HG03135 (cell line): ENCODE data around the gene SEC16A.

Source experiments
- ATAC-seq: cut with Tn5 transposase; IDR thresholded peaks from one replicate; pipeline ENCODE4 v1.9.1; 2021; ENCODE audit warnings: mild to moderate bottlenecking, moderate library complexity; ENCODE audit not compliant: unreplicated experiment

SEC16A gene

DNA sequence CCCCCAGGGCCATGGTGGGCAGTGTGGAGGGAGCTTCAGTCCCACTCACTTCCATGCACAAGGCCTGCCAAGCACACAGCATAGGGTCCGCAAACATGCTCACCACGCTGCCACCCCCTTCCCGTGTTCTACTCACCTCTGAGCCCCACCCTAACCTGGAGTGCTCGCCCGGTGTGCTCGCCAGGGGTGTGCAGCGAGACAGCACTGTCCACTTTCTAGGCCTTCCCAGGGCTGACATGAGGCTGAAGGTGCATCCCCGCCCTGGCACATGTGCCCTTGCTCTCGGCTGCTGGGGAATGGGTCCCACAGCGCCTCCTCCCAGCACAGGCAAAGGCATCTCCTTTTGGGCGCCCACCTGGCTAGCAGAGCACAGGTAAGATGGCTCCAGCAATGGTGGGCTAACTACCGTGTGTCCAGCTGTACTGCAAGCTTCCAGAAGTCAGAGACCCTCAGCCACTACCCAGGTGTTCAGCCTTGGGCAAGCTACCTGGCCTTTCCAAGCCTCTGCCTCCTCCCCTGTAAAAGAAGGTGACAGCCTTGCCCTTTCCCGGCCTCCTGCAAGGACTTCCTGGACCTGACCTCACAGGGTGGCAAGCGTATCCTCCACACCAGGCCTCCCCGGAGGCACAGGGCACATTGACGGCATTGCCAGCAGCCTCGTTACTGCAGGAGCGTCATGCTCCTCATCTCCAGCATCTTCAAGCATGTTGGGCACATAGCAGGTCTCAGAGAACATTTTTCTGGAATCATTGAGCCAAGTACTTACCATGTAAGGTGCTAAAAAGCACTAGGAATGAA lies 4.2 kb upstream of the SEC16A start:
- ATAC-seq, result no peak

DNA sequence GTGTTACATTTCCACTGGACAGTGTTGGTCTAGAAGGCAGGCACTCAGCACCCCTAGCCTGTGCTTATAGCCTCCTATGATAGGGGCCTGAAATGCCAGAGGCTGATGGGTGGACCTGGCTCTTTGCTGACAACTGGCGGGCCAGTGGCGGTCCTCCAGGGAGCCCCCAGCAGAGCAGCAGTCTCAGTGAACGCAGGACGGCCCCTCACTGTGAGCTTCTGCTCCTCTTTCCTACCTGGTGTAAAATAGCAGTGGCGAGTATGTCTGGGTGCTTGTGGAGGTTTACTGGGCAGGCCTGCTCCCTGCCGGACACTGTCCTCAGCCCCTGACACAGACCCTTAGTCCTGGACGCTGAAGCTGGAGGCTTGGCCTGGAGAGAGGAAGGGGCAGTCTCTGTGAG lies 3.3 kb upstream of the SEC16A start:
- ATAC-seq, result no peak

DNA sequence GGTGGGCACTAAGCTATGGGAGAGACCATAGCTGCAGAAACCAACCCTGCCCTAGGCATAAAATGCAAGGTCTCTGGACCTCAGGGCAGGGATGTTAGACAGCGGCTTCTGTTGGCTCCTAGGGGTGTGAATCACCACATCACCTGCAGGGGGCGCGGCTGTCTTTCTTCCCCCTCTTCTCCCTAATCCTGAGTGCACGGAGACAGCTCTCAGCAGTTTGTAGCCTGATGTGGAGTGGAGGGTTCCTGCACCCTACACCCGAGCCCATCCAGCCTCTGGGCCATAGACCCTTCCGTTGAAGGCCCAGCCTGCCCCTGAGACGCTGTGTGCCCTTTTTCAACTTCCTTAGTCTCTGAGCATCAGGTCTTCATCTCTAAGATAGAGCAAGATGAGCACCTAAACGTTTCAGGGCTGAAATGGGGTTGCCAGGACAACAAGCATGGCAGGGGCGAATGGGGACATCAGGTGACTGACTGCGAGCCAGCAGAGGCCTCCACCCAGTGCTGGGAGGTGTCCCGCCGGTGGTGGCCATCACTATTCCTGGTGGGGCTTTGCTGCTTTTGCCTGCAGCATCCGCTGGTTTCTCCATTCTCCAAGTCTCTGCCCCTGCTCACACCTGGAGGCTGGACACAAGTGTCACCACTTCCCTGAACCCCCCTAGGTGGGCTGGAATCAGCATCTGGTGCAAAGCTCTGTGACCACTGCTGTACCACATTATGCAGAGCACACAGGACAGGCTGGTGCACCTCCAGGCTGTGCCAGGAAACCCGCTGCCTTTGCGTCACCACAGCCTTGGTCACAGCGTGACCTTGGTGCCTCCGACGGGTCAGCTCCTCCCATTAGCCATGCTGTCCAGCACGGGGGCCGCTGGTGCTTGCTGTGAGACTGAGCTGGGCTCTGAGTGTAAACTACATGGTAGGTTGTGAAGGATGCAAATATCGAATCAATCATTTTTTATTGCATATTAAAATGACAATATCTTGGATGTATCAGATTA lies 2.5 kb upstream of the SEC16A start:
- ATAC-seq, result no peak

DNA sequence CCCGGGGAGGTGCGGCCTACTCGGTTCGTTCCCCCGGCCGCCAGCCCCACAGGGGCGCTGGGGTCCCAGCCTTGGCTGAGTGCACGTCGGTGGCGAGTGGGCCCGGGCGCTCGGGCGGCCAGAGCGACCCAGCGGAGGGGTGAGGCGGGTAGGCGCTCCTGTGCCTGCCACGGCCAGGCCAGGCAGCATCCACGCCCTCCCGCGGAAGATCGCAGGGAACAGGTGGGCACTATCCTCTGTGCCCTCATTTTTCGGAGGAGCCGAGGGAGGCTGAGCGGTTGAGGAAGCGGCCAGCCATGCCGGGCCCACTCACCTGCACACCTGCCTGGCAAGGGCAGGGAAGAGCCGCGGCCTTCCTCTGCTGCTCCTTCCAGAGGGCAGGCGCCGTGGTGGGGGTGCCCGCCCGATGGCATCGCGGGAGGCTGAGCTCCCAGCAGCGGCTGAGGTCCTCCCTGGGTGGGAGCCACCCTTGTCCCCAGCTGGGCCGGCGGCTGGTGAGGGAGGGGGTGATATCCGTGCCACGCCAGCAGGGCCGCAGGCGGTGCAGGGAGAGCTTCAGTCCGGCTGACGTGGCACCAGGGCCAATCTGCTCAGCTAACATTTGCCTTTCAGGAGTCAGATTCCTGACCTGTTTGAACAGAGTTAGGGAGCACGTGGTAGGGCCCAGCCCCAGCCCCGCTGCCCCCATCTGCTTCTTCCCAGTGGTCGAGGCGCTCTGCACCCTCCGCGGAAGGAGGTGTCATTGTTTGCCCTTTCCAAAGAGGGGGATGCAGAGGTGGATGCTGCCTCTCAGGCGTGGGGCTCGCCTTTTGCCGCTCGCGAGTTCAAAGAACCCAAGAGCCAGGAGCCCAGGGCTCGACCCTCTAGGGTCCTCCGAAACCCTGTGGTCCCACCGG lies 1.6 kb upstream of the SEC16A start:
- ATAC-seq, result peak; percentile 1

DNA sequence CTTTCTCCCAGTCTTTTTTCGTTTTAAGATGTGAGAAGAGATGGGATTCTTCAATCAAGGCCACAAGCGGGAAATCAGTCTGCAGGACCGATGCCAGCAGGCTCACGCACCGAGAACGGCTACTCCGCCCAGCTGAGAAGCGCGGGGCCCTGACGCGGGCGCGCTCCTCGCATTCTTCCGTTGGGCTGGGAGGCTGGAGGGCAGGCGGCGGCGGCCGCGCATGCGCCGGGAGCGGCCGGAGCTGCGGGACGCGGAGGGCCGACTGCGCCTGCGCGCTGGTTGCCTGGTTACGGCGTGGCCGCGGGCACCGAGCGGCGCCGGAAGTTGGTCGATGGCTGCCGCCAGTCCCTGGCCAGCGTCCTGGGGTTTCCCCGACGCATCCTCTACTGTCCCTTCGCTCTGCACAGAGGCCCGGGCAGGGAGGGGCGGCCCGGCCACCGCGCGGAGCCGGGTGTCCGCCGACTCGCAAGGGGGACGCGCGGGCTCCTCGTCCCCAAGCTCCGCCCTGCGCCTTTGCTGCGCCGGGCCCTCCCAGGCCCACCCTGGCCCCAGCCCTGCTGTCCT lies 831 bp upstream of the SEC16A start:
- peak; percentile 51 for ATAC-seq

DNA sequence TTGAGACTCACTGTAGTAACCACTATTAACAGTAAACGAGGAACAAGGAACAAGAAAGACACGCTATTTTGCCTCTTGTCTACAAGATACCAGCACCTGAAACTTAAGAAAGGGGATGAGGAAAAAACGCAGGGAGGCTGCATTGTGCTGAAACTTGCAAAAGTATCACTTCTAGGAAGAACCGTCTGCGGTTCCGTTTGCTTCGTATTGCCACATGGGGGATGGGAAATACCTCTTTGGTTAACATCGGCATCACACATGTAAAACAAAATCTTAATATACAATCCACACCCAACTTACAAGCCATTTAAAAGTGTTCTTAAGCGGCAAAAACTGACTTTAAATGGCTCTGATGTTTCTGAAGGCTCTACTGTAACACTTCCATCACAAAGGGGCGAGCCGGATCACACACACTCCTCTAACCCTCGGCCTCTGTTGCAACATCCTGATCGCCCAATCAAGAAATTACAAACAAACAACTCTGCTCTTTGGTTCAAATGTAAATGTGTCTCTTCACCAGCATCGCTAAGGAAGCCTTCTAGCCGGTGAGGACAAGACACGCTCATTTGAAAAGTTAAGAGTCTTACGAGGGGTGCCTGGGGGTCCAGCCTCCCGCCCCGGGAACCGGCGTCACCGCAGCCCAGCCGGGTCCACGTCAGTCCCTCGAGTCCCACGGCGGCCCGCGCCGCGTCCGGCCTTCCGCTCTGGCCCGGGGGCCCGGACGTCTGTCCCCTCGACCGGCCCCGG lies 621 bp downstream of the SEC16A start:
- ATAC-seq, result no peak

DNA sequence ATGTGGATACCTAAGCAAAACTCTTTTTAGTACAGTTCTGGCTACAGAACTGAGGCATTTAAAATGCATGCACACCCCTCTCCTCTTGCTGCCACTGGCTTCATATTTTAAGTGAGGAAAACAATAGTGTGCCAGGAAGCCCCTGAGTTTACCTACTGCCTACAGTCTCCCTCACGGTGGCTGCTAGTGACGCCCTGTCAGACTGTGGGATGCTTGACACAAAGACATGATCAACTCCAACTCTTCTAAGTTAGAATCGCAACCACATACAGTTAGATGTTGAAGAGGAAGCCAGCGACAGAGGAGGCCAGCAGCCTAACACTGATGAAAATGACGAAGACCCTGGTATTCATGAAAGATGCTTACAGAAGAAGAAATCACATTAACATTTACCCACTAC lies 1.3 kb downstream of the SEC16A start:
- ATAC-seq, result no peak

DNA sequence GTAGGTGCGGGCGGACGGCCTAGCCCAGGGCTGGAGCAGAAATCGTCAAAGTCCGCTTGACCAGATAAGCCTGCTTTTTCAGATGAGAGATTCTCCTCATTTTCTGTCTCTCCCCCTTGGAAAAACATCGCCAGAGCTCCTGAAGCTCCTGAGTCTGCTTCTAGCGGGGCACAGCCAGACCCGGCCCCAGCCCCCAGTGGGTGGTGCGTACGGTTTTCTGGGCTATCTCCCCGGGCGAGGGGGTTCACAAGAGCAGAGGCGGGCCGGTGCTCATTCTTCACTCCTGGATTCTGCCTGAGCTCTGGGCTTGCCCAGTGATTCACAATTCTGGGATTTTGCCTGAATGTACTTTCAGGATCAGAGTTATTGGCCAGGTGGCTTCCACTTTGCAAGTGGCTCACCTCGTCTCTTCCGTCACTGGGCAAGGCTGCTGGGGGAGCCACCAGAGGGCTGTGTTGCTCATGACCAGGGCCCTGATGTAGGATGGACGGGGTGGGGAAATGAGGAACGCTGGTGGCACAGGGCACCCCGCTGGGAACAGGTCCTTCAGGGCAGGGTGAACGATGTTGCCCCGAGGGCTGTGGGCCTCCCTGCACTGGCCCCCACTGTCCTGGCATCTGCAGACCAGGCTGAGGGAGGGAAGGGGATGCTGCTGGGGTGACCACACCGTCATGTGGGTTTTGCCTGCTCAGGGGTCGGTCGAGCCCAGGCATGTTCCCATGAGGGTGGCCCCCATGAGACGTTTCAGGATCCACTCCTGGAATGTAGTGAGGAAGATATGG lies 6.3 kb downstream of the SEC16A start:
- no peak for ATAC-seq

DNA sequence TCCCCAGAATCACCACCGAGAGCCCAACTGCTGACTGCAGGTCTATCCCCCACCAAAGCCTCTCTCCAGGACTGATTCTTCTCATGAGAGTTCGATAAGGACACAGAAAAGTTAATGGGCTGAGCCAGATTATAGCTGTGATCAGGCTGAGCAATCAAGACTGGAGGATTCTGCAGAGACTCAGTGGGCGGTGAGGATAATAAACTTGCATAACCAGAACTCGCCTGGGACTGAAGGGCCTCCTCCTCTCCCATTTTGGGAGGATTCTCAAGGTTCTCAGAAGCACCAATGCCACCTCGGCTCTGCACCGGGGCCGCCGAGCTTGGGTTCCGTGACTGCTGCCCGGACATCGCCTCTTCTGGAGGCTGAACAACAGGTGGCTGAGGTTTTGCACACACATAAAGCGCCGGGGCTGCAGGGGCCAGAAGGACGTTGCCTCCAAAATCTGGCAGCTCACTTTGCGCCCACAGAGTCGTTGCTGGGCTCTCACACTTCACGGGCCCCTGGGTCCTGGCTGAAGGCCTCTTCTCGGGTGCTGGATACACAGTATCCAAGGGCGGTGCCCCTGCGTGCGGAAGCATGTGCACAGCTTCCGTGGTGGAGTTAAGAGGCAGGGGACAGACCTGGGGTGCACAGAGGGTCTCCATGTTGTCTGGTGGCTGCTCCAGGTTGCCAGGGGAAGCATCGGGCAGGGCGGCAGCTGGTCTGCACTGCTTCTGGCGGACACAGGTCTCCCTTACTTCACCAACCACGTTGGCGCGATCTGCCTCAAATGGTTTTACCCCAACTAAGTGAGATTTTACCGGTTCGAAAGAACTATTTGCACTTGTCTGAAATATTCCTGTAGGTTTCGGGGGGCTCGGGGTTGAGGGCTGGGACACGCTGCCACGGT lies 7.6 kb downstream of the SEC16A start:
- ATAC-seq, result no peak

DNA sequence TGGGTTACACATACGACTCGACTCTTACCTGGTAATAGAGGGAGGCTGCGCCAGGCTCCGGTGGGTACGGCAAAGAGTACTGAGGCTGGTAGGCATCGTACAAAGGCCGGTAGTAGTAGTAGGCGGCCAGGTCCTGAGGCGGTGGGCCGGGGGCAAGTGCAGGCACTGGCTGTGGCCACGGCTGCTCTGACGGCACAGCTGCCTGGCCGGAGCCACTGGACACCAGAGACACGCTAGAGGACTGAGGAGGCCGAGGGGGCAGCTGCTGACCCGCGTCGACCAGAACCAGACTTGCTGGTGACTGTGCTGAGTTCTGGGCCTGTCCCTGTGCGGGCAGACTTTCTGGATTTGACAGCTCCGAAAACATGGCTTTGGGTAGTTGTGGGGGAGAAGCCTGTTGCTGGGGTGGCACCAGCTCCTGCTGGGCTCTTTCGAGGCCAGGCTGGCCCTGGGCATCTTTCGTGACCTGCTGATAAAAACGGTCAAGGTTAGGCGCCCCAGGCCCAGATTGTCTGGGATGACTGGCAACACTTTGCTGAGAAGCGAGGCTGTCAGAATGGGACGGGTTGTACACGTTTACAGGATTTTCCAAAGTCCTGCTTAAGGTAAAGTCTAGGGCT lies 8.7 kb downstream of the SEC16A start:
- ATAC-seq, result no peak

DNA sequence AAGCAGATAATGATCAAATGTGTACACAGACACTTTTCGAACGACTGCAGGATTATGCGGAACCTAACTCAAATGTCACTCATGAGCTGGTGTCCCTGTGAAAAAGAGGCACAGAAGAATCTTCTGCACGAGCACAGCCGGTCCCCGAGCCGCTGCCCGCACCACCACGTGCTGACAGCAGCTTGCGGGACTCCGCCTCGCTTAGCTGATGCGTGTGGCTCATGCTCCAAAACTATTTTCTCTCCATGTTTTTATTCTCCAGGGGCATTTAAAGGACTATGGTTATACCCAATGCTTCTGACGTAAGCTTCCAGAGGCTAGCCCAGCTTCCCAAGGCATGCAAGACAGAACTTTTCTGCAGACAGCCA lies 9.5 kb downstream of the SEC16A start:
- no peak for ATAC-seq

DNA sequence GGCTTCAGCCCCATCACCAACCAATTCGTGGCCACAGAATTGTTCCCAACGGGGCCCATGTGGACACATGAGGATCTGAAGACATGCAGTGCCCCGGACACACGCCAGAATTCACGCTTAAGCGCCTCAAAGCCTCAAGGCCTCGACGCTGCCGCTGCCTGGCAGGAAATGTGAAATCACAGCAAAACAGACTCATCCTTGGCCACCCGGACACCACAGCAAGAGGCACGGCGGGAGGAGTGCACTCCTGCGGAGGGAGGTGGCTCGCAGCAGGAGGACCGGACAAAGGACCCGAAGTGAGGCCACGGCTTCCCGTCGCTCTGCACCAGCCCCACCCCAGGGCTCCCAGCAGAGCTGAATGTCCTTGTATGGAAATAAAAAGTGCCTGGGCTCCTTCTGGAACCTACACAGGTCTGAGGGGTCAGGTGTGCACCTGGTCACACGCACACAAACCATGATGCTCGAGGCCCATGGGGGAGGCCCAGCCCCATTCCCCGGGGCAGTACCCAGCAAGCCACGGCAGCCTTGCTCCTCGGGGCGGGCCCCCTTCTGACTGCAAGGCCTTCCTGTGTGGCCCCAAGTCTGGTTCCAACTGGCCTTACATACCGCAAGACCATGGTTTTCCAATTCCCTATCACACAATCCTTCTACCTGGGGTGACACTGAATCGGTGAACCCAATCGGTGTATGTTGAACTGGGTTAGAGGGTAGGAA lies 10.0 kb downstream of the SEC16A start:
- ATAC-seq, result no peak

DNA sequence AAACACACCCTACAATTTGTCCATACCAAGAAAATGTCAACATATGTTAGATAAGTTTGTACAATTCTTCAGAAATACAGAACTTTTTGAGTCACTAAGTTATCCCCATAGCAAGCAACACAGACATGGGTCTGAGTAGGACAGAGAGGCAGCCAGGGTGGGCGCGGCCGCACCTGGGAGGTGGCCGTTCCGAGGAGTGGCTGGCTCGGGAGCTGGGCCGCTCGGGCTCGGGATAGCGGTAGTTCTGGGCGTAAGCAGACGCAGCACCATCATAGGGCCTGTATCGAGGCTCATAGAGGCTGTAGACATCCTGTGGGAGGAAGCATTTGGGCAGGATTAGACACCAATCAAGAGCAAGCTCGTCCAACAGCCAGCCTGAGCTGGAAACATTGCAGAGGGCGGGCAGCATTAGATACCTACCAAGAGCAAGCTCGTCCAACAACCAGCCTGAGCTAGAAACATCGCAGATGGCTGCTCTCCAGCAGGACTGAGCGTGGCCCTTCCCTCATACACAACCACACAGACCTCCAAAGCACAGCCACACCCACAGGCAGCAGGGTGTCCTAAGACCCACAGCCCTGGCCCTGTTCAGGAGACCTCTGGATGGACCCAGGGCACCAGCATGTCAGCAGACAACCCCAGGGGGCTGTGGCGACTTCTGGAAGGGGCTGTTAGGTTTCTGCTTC lies 10.9 kb downstream of the SEC16A start:
- no peak for ATAC-seq

DNA sequence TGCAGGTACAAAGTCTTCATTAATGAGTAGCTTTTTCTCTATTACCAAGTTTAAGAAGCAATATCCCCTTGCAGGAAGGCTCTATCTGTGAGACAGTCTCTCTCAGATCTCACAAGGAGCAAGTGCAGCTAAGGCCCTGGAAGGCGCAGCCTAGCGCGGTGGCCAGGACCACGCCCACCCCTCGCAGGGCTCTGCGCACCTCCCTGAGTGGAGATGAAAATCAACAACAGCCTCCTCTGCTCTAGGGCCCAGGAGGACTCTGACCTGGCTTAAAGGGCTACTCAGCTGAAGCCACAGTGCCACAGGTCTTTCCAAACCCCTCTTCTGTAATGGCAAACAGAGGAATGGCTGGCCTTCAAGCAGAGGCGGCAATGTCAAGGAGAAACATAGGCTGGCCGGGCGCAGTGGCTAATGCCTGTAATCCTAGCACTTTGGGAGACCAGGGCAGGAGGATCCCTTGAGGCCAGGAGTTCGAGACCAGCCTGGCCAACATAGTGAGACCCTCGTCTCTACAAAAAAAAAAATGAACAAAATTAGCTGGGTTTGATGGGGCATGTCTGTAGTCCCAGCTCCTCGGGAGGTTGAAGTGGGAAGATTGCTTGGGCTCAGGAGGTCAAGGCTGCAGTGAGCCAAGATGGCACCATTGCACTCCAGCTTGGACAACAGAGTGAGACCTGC lies 11.9 kb downstream of the SEC16A start:
- ATAC-seq, result no peak

DNA sequence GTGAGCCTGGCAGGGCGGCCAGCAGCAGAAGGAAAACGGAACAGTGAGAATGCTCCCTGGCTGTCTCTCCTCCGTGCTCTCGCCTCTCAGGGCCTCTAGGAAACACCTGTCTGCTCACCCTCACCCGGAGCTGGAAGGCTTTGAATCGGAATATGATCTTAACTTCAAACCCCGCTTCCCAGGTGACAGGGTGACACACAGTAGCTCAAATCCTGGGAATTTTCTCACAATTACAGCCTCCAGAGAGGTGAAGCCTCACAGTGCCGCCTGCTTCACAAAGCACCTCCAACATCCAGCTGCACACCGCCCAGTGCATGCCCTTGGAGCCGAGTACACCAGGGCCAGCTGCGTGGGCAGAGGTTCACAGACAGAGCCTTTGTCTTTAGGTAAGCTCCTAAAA lies 12.5 kb downstream of the SEC16A start:
- ATAC-seq, result no peak

DNA sequence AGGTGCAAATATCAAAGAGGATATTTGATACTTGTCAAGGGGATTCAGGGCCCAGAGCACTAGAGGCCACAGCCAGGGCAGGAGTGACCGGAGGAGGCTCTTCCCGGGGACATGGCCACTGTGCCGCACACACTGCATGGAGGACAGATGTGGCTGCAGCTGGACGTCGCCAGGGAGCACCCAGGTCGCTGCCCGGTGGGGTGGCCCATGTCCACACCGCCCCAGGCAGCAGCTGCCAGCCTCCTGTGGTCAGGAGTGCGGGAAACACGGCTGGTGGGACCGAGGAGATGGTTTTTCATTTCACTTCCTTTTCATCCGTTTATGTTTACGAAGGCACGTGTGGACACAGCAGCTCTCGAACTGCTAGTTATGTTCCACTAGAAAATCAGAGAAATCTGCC lies 15.1 kb downstream of the SEC16A start:
- no peak for ATAC-seq
